ENCODE results near the gene PLEKHD1. TPM values are rescaled to one million over a fixed set of nuclear protein-coding genes. Genes with fewer than 3 reads are reported as not detected.

Gene PLEKHD1
- total RNA-seq, 2 experiments from 2014 or later = 0.47 to 0.63 TPM

GRCh38 chr14:69471436-69471835 is 13.1 kb upstream of the PLEKHD1 start:
- Histone ChIP-seq H3K27ac (ENCODE audit: low read depth in 1 of 2, low read length in 2 of 2) (no peak overlapping the region), H3K4me3 (ENCODE audit: low read length) (no peak overlapping the region), H3K9me3 (ENCODE audit: control insufficient read depth in 1 of 2, insufficient read depth in 1 of 2, low read length in 2 of 2) (no peaks in the 10 kb centered on the region), H3K27me3 (ENCODE audit: control insufficient read depth in 1 of 2, insufficient read depth in 2 of 2, low read length in 2 of 2) (no peaks in the 10 kb centered on the region), H3K36me3 (ENCODE audit: insufficient read depth, low read length) (no peaks in the 10 kb centered on the region), H3K4me1 (ENCODE audit: insufficient read depth, low read length) (no peaks in the 10 kb centered on the region)
- intact Hi-C loops (cut with DNase I, micrococcal nuclease) = no loop called here
- Mint-ChIP-seq H3K4me1 (ENCODE audit: low read depth) (no peaks in the 10 kb centered on the region), H3K36me3 (ENCODE audit: low read depth) (no peaks in the 10 kb centered on the region), H3K27ac (no peak overlapping the region), H3K9me3 (no peaks in the 10 kb centered on the region), H3K4me3 (no peak overlapping the region), H3K27me3 (no peaks in the 10 kb centered on the region)
- no peak for TF ChIP-seq CTCF (IDR thresholded peaks at IDR 0.05)
- no peak for DNase-seq
- ChIA-PET POLR2A (no interaction called here), CTCF (no interaction called here)
- no peak for ATAC-seq (ENCODE audit: poor library complexity)

- no peak overlapping the region for H3K27ac Mint-ChIP-seq
- H3K27me3 Mint-ChIP-seq = no peaks in the 10 kb centered on the region
- no peaks in the 10 kb centered on the region for H3K9me3 ChIP-seq (ENCODE audit: control insufficient read depth in 1 of 2, insufficient read depth in 1 of 2, low read length in 2 of 2)
- H3K4me3 Mint-ChIP-seq = no peak overlapping the region
- no peaks in the 10 kb centered on the region for H3K36me3 Mint-ChIP-seq (ENCODE audit: low read depth)
- POLR2A ChIA-PET = no interaction called here
- no peak for TF ChIP-seq CTCF (IDR thresholded peaks at IDR 0.05)
- H3K27me3 ChIP-seq (ENCODE audit: control insufficient read depth in 1 of 2, insufficient read depth in 2 of 2, low read length in 2 of 2) = no peaks in the 10 kb centered on the region
- no peak overlapping the region for H3K27ac ChIP-seq (ENCODE audit: low read depth in 1 of 2, low read length in 2 of 2)
- no peaks in the 10 kb centered on the region for H3K9me3 Mint-ChIP-seq
- H3K4me1 Mint-ChIP-seq (ENCODE audit: low read depth) = no peaks in the 10 kb centered on the region
- CTCF ChIA-PET = no interaction called here
- intact Hi-C loops (cut with DNase I, micrococcal nuclease) = no loop called here
- ATAC-seq (ENCODE audit: poor library complexity) = no peak
- no peaks in the 10 kb centered on the region for H3K4me1 ChIP-seq (ENCODE audit: insufficient read depth, low read length)
- H3K36me3 ChIP-seq (ENCODE audit: insufficient read depth, low read length) = no peaks in the 10 kb centered on the region
- H3K4me3 ChIP-seq (ENCODE audit: low read length) = no peak overlapping the region
- no peak for DNase-seq
Measured at GRCh38 chr14:69471916-69472315, 12.6 kb upstream of the PLEKHD1 start.

DNA sequence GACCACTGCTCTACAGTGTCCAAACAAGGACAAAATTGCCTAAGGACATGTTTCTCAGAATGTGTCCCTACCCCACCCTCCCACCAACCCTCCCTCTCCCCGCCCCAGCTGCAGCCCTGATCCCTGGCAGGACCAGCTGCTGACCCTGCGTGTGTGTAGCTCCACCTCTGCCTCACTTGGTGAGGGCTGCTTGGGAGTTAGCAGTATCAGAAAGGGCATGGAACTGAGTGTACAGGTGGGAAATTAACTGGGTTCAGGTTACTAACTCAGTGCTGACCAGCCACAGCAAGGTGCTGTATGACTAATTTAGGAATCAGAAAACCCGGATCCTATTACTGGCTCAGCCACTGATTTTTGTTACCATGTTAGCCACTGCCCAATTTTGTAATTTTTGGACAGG is 11.3 kb upstream of the PLEKHD1 start:
- no peaks in the 10 kb centered on the region for H3K27me3 ChIP-seq (ENCODE audit: control insufficient read depth in 1 of 2, insufficient read depth in 2 of 2, low read length in 2 of 2)
- TF ChIP-seq CTCF (IDR thresholded peaks at IDR 0.05) = no peak
- no peak overlapping the region for H3K27ac ChIP-seq (ENCODE audit: low read depth in 1 of 2, low read length in 2 of 2)
- CTCF ChIA-PET = no interaction called here
- no peaks in the 10 kb centered on the region for H3K36me3 ChIP-seq (ENCODE audit: insufficient read depth, low read length)
- no peak overlapping the region for H3K4me3 ChIP-seq (ENCODE audit: low read length)
- Mint-ChIP-seq H3K27ac (no peak overlapping the region), H3K4me1 (ENCODE audit: low read depth) (no peaks in the 10 kb centered on the region), H3K9me3 (no peaks in the 10 kb centered on the region), H3K36me3 (ENCODE audit: low read depth) (no peaks in the 10 kb centered on the region), H3K4me3 (no peak overlapping the region), H3K27me3 (no peaks in the 10 kb centered on the region)
- POLR2A ChIA-PET = no interaction called here
- no peak for DNase-seq
- no peaks in the 10 kb centered on the region for H3K4me1 ChIP-seq (ENCODE audit: insufficient read depth, low read length)
- H3K9me3 ChIP-seq (ENCODE audit: control insufficient read depth in 1 of 2, insufficient read depth in 1 of 2, low read length in 2 of 2) = no peaks in the 10 kb centered on the region
- ATAC-seq (ENCODE audit: poor library complexity) = no peak
- intact Hi-C loops (cut with DNase I, micrococcal nuclease) = no loop called here
